Measurements from ENCODE around the gene EIF4E2.
"Not testable (repeated sequence)": the region's sequence is repeated elsewhere in the genome, so short reads cannot be mapped to it uniquely, and the experiment has no call there.

Gene EIF4E2

GRCh38 chr2:232569541-232569940 lies 19.1 kb downstream of the EIF4E2 start:
- DNase-seq (ENCODE audit: low spot score): no peak

- DNase-seq (ENCODE audit: low spot score): not testable (repeated sequence)
Observed at GRCh38 chr2:232570481-232570880, 20.0 kb downstream of the EIF4E2 start.

- no peak for DNase-seq (ENCODE audit: low spot score)
Observed at GRCh38 chr2:232571026-232571474, 20.6 kb downstream of the EIF4E2 start.

- DNase-seq (ENCODE audit: low spot score): no peak
Observed at GRCh38 chr2:232573042-232573441, 22.6 kb downstream of the EIF4E2 start.

- DNase-seq (ENCODE audit: low spot score): no peak
Observed at GRCh38 chr2:232573771-232574435, 23.4 kb downstream of the EIF4E2 start.

- DNase-seq (ENCODE audit: low spot score): no peak
Observed at GRCh38 chr2:232574674-232575403, 24.4 kb downstream of the EIF4E2 start.

- DNase-seq (ENCODE audit: low spot score): no peak
Observed at GRCh38 chr2:232575404-232575746, 24.9 kb downstream of the EIF4E2 start.

GRCh38 chr2:232576995-232577394 lies 26.5 kb downstream of the EIF4E2 start:
- DNase-seq (ENCODE audit: low spot score): no peak

- DNase-seq (ENCODE audit: low spot score): no peak
Observed at GRCh38 chr2:232577841-232578240, 27.4 kb downstream of the EIF4E2 start.

- no peak for DNase-seq (ENCODE audit: low spot score)
Observed at GRCh38 chr2:232578626-232579025, 28.1 kb downstream of the EIF4E2 start.

GRCh38 chr2:232580648-232580981 lies 30.1 kb downstream of the EIF4E2 start:
- DNase-seq (ENCODE audit: low spot score): no peak

GRCh38 chr2:232581725-232582124 lies 31.2 kb downstream of the EIF4E2 start:
- no peak for DNase-seq (ENCODE audit: low spot score)

- DNase-seq (ENCODE audit: low spot score): no peak
Observed at GRCh38 chr2:232584238-232584637, 33.7 kb downstream of the EIF4E2 start.

GRCh38 chr2:232586943-232587505 lies 36.5 kb downstream of the EIF4E2 start:
- no peak for DNase-seq (ENCODE audit: low spot score)

GRCh38 chr2:232587512-232587911 lies 37.0 kb downstream of the EIF4E2 start:
- no peak for DNase-seq (ENCODE audit: low spot score)

GRCh38 chr2:232588031-232588430 lies 37.5 kb downstream of the EIF4E2 start:
- DNase-seq (ENCODE audit: low spot score): no peak

- DNase-seq (ENCODE audit: low spot score): no peak
Observed at GRCh38 chr2:232588680-232589585, 38.4 kb downstream of the EIF4E2 start.

- DNase-seq (ENCODE audit: low spot score): no peak
Observed at GRCh38 chr2:232592772-232593395, 42.4 kb downstream of the EIF4E2 start.

GRCh38 chr2:232593982-232594381 lies 43.5 kb downstream of the EIF4E2 start:
- DNase-seq (ENCODE audit: low spot score): no peak

- no peak for DNase-seq (ENCODE audit: low spot score)
Observed at GRCh38 chr2:232597362-232598079, 47.0 kb downstream of the EIF4E2 start.

GRCh38 chr2:232598293-232598692 lies 47.8 kb downstream of the EIF4E2 start:
- DNase-seq (ENCODE audit: low spot score): no peak
